ENCODE measurements around the gene MCOLN1. TPM values are rescaled to one million over a fixed set of nuclear protein-coding genes. Genes with fewer than 3 reads are reported as not detected.

Gene MCOLN1
- total RNA-seq, 4 donors from 2014 or later, result 7.4 to 18.4 (median 17.5) TPM

- H3K4me3 ChIP-seq, result peak overlapping the region; percentile 87
- peak overlapping the region; percentile 92 to 96 (median 94) for H3K27ac ChIP-seq
- no CpG with 5 or more reads among the region's 4 CpGs for WGBS, 2 donors (ENCODE audit: low coverage in 1 of 2)
- H3K36me3 ChIP-seq, result peaks cover 0 to 29% of the 10 kb centered on the region in 2 donors
- peaks cover 0 to 45% (median 14%) of the 10 kb centered on the region in 3 donors for H3K4me1 ChIP-seq
- H3K27me3 ChIP-seq, result no peaks in the 10 kb centered on the region
- H3K9me3 ChIP-seq, result no peaks in the 10 kb centered on the region
- TF ChIP-seq POLR2A (IDR thresholded peaks at IDR 0.05) (no peak), EP300 (IDR thresholded peaks at IDR 0.05) (no peak), CTCF (IDR thresholded peaks at IDR 0.05) (no peak), POLR2AphosphoS5 (IDR thresholded peaks at IDR 0.05) (no peak)
- ATAC-seq, result no peak
Measured at GRCh38 chr19:7516878-7517277, 5.5 kb upstream of the MCOLN1 start.

- Histone ChIP-seq H3K27ac (no peak overlapping the region), H3K4me1 (peaks cover 3 to 61% (median 26%) of the 10 kb centered on the region in 3 donors), H3K4me3 (no peak overlapping the region), H3K9me3 (no peaks in the 10 kb centered on the region), H3K27me3 (no peaks in the 10 kb centered on the region), H3K36me3 (peaks cover 0 to 36% of the 10 kb centered on the region in 2 donors)
- WGBS, 2 donors (ENCODE audit: low coverage in 1 of 2), result 60 to 95% methylated on average over 1 to 8 of the region's 74 CpGs
- no peak for TF ChIP-seq CTCF (IDR thresholded peaks at IDR 0.05)
- TF ChIP-seq EP300 (IDR thresholded peaks at IDR 0.05), result no peak
- no peak for TF ChIP-seq POLR2AphosphoS5 (IDR thresholded peaks at IDR 0.05)
- TF ChIP-seq POLR2A (IDR thresholded peaks at IDR 0.05), result no peak
- no peak for ATAC-seq
Measured at GRCh38 chr19:7519361-7520130, 2.9 kb upstream of the MCOLN1 start.

- Histone ChIP-seq H3K36me3 (peaks cover 0 to 45% of the 10 kb centered on the region in 2 donors), H3K27ac (peak overlapping the region in 1 of 4 donors; percentile 78), H3K4me1 (peaks cover 3 to 52% (median 26%) of the 10 kb centered on the region in 3 donors), H3K9me3 (no peaks in the 10 kb centered on the region), H3K27me3 (no peaks in the 10 kb centered on the region), H3K4me3 (no peak overlapping the region)
- no peak for ATAC-seq
- WGBS, 2 donors (ENCODE audit: low coverage in 1 of 2), result 65 to 67% methylated on average over 1 to 5 of the region's 51 CpGs
- TF ChIP-seq POLR2A (IDR thresholded peaks at IDR 0.05), result no peak
- no peak for TF ChIP-seq POLR2AphosphoS5 (IDR thresholded peaks at IDR 0.05)
- no peak for TF ChIP-seq CTCF (IDR thresholded peaks at IDR 0.05)
- no peak for TF ChIP-seq EP300 (IDR thresholded peaks at IDR 0.05)
Measured at GRCh38 chr19:7520131-7521051, 2.0 kb upstream of the MCOLN1 start.

GRCh38 chr19:7521551-7522071, 813 bp upstream of the MCOLN1 start:
- TF ChIP-seq EP300 (IDR thresholded peaks at IDR 0.05) (no peak), CTCF (IDR thresholded peaks at IDR 0.05) (no peak), POLR2A (IDR thresholded peaks at IDR 0.05) (no peak), POLR2AphosphoS5 (IDR thresholded peaks at IDR 0.05) (no peak)
- peak overlapping the region in 3 of 4 donors; percentile 74 to 83 (median 78) for H3K27ac ChIP-seq
- ATAC-seq, result no peak
- H3K9me3 ChIP-seq, result no peaks in the 10 kb centered on the region
- peaks cover 0 to 57% of the 10 kb centered on the region in 2 donors for H3K36me3 ChIP-seq
- peak overlapping the region; percentile 62 to 91 for H3K4me3 ChIP-seq
- 18 to 41% methylated on average over 5 to 6 of the region's 10 CpGs for WGBS, 2 donors (ENCODE audit: low coverage in 1 of 2)
- H3K4me1 ChIP-seq, result peaks cover 3 to 45% (median 24%) of the 10 kb centered on the region in 3 donors
- no peaks in the 10 kb centered on the region for H3K27me3 ChIP-seq

Measured in gastroesophageal sphincter (tissue), 4 donors.